Coronary artery (tissue), 2 donors: Measurements from ENCODE around the gene RND3.

ENCODE experiments used
- DNase-seq: peaks from one replicate; pipeline ENCODE4 v3.0.0-alpha.2; 2017; ENCODE audit warnings: low spot score
- H3K27ac ChIP-seq, 2 donors: fragments of 200-600 bp; sonication (generic); one replicate each; pipeline ENCODE4 v1.5.1; 2016 to 2019
- H3K4me3 ChIP-seq: fragments of 200-600 bp; sonication (generic); 2 replicates; pipeline ENCODE4 v1.5.1; 2016; ENCODE audit warnings: mild to moderate bottlenecking, moderate library complexity
- CTCF ChIP-seq: fragments of 200-600 bp; sonication (generic); IDR thresholded peaks from one replicate; pipeline ENCODE4 v1.5.1; 2019; ENCODE audit warnings: antibody characterized with exemption

Gene RND3

DNA sequence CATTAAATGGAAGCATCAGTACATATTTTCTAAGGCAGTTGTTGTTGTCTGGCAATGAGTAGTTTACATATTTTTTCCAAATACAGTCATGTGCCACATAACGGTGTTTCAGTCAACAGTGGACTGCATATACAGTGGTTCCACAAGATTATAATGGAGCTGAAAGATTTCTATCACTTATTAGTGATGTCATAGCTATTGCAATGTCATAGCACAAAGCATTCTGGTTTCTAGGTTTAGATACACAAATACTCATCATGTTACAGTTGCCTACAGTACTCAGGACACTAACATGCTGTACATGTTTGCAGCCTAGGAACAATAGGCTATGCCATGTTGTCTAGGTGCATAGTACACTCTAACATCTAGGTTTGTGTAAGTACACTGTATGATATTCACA lies 45.0 kb downstream of the RND3 start:
- Histone ChIP-seq H3K4me3 (no peak overlapping the region), H3K27ac (no peak overlapping the region)
- no peak for TF ChIP-seq CTCF
- DNase-seq = no peak

- DNase-seq = no peak
Measured at GRCh38 chr2:150441784-150442183, 45.7 kb downstream of the RND3 start.

DNA sequence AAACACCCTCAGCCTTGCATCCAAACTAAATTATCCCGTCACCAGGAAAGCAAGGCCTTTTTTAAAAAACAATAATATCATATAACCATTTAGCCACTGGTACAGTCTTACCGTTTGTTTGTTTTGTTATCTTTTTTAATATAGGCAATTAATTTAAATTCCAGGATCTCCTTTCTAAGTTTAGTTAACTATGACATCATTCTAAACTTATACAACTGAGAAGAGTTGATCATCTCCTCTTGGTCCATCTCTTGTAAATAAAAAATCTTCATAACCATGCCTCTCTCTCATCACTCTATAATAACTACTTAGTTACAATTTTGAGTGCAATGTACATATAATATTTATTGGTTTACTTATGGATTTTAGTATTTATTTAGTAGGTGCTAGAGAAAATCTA lies 46.2 kb downstream of the RND3 start:
- no peak for TF ChIP-seq CTCF
- no peak for DNase-seq

More at GRCh38 chr2:150441784-150442183, 45.7 kb downstream of the RND3 start:
- H3K4me3 ChIP-seq = no peak overlapping the region
- no peak overlapping the region for H3K27ac ChIP-seq
- TF ChIP-seq CTCF = no peak

DNA sequence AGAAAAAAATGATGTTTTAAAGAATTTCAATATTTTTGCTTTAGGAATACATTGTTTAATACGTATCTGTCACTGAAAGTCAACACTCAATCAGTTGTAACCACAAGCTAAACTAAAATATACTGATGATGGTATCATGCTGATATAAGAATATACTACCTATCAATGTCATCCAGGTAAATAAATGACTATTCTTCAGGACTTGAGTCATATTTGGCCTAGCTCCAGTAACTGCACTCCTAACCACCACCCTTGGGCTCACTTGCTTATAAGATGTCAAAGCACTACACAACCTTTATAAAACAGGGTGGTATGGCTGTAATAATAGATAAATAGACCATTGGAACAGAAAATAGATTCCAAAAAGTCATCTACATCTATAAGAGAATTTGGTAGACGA lies 48.8 kb downstream of the RND3 start:
- Histone ChIP-seq H3K27ac (no peak overlapping the region), H3K4me3 (no peak overlapping the region)
- no peak for TF ChIP-seq CTCF
- no peak for DNase-seq

More for the DNA sequence above, 46.2 kb downstream of the RND3 start:
- no peak overlapping the region for H3K4me3 ChIP-seq
- no peak overlapping the region for H3K27ac ChIP-seq

- H3K27ac ChIP-seq = no peak overlapping the region
- TF ChIP-seq CTCF = no peak
- no peak for DNase-seq
- H3K4me3 ChIP-seq = no peak overlapping the region
Measured at GRCh38 chr2:150438041-150438440, 49.4 kb downstream of the RND3 start.

DNA sequence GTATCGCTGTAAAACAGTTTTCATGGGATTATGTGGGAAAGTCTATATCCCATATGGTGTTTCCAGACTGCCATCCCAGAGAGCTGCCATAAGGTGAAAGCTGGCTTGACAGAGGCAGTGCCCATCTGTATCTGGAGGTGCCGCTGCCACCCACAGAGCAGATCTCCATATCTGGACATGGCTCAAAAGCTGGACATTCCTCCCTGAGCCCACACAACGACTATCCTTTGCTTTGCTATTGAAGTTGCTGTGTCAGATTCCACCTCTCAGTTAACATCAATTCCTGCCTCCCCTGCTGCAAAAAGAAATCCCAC lies 55.2 kb downstream of the RND3 start:
- H3K4me3 ChIP-seq = no peak overlapping the region
- no peak for DNase-seq
- TF ChIP-seq CTCF = no peak
- no peak overlapping the region for H3K27ac ChIP-seq

DNA sequence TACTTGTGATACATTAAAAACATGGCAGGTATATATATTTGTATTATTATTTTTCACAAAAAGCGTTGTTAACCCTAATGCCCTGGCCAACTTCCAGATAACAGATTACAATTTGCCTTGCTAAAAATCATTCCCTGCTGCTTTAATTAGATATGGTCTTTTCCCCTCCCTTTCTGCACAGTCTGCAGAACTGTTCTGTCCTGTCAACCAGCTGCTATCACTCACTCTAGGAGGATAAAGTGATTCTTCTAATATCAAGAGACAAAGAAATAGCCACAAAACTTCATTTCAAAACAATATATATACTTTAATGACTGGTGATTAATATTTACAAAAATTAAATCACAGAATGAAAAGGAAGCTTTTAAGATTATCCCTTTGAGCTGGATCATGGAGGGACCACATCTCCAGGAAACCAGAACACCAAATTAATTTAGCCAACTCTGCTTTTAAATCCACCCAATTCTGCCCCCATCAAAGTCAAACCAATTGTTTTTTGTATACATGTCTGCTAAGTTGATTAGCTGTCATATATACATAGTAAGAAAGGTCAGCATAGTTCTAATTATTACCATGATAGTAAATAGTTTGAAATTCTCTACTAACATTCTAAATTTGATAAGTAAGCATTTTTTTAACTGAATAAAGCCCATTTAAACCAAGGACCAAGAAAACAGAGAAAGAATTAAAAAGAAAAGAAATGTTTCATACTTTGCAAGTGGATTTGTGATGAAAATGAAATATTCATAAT lies 55.7 kb downstream of the RND3 start:
- DNase-seq = no peak
- Histone ChIP-seq H3K4me3 (no peak overlapping the region), H3K27ac (no peak overlapping the region)
- TF ChIP-seq CTCF = no peak
